ENCODE results near the gene AKAP5. TPM values are rescaled to one million over a fixed set of nuclear protein-coding genes. Genes with fewer than 3 reads are reported as not detected.

The AKAP5 gene
- total RNA-seq, 2 experiments from 2014 or later = 1.2 to 1.4 TPM

DNA sequence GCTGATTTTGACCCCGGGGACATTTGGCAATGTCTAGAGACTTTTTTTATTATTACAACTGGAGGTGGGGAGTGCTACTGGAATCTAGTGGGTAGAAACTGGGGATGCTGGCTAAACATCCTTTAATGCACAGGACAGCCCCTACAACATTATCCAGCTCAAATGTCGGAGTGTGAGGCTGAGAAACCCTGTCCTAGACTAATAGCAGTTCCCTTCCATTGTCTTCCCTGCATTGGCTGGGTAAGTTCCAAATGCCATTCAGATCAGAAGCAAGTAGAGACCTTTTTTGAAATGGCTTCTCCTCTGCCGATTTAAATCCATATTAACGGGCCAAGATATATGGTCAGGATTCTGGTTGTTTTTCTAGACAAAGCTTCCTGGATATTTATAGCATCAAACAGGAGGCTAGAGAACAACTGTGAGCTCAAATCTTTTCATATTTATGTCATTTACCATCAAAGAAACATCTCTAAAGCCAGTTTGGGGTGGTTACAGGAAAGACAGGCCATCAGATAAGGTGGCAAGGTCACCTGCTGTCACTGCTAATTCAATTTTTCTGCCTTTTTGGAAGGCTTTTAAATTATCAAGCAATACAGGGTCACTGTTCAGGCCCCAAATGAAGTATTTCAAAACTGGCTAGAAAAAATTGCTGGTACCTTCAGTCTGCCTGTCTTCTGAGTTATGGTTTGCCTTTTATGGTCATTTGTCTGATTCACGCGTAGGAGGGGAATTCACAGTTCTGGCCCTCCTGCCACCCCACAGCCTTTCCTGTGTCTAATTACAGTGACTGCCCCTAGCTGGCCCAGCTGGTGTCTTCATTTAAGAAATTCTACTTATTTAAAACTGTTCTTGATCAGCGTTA, 20.1 kb upstream of the AKAP5 start:
- Mint-ChIP-seq H3K27me3 (no peaks in the 10 kb centered on the region), H3K36me3 (peaks cover 62% of the 10 kb centered on the region), H3K27ac (peak overlapping the region; percentile 85), H3K9me3 (no peaks in the 10 kb centered on the region), H3K4me3 (peak overlapping the region; percentile 40), H3K4me1 (peaks cover 43% of the 10 kb centered on the region)
- DNase-seq = peak; percentile 44

DNA sequence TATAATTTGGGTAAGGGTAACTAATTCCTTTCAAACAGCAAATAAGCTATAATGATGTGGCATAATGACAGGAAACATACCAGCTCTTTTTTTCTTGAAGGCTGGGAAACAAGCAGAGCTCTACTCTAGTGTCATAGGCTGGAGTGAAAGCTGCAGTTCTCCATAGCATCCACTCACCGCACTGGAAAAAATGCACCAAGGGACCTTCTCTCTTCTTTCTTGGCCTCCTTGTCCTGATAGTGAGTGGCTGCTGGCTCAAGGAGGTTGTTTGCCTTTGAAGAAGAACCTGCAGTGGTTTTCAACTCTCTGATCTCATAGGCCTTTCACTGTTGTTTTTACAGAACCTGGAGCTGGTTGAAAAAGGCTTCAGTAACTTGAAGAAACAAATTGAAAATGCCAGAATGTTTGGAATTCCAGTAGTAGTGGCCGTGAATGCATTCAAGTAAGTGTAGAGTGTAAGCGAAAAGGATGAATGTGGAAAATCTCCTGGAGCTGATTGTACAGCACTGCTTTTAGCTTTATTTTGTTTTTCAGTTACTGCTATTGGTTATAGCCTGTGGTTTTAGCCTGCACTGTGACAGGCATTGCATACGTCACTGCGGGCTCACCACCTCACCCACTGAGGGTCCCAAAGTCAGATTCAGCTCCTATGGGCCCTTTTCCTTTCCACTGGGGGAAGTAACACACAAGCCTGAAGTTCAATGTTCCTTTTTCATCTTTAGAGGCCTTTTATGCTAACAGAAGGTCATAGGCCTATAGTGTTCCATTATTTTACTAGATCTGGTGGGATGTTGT, 17.2 kb upstream of the AKAP5 start:
- Mint-ChIP-seq H3K4me1 (peaks cover 50% of the 10 kb centered on the region), H3K27me3 (no peaks in the 10 kb centered on the region), H3K27ac (peak overlapping the region; percentile 59), H3K9me3 (no peaks in the 10 kb centered on the region), H3K4me3 (no peak overlapping the region), H3K36me3 (peaks cover 53% of the 10 kb centered on the region)
- peak; percentile 25 for DNase-seq

DNA sequence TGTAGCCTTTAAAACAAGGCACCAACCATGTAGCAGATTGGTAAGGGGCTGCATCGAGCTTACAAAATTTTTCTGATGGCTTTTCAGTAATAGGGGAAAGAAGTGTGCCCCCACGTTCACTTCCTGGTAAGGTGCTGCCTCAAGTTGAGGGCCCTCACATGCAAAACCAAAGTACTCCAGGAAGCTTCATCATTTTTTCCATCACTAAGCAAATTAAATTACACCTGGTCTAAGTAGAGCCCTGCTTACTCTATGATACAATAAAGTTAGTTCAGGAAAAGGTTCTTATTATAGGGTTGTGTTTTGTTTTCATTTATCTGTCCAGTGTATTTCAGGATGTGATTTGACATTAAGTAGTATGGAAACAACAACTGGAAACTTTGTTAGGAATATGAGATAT, 15.0 kb upstream of the AKAP5 start:
- peak; percentile 25 for DNase-seq
- Mint-ChIP-seq H3K27ac (peak overlapping the region; percentile 91), H3K4me1 (peaks cover 34% of the 10 kb centered on the region), H3K9me3 (no peaks in the 10 kb centered on the region), H3K36me3 (peaks cover 51% of the 10 kb centered on the region), H3K27me3 (no peaks in the 10 kb centered on the region), H3K4me3 (peak overlapping the region; percentile 43)

DNA sequence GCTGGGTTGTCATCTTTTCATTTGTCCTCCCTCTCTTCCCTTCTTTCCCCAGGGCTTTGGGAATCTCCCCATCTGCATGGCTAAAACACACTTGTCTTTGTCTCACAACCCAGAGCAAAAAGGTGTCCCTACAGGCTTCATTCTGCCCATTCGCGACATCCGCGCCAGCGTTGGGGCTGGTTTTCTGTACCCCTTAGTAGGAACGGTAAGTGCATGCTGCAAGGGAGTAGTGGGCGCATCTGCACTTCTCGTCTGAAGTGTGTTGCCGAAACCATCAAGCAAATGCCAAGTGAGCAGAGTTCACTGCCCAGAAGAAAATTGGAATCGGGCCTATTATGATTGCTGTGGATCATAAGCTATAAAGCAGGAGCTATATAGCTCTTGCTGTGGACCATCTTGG, 10.6 kb upstream of the AKAP5 start:
- DNase-seq = no peak
- peaks cover 47% of the 10 kb centered on the region for H3K36me3 Mint-ChIP-seq
- H3K4me1 Mint-ChIP-seq = peaks cover 24% of the 10 kb centered on the region
- no peak overlapping the region for H3K27ac Mint-ChIP-seq
- no peaks in the 10 kb centered on the region for H3K9me3 Mint-ChIP-seq
- no peak overlapping the region for H3K4me3 Mint-ChIP-seq
- H3K27me3 Mint-ChIP-seq = no peaks in the 10 kb centered on the region

DNA sequence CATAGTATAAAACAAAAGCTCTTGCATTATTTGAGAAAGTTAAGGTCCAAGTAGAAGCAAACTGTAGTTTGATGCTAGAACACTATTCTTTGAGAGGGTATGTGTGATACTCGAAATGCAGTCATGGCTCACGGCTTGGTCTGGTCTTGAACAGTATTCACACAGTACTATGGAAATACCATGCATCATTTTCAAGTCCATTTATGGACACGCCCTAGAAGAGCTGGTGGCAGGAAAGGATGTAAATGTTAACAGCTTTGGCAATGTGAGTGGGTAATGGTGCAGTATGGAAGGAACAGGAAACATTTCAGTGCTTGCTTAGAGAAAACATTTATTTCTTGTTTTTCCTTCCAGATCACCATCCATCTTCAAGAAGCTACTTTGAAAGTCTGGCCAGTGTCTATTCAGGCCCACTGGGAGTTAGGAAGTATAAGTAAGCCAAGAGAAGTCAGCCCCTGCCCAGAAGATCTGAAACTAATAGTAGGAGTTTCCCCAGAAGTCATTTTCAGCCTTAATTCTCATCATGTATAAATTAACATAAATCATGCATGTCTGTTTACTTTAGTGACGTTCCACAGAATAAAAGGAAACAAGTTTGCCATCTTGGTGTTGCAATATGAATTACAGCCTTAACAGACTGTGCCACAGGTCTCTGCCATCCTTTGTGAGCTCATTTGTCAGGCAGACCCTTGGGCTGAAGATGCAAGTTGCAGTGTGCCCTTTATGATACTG, 5.7 kb upstream of the AKAP5 start:
- Mint-ChIP-seq H3K4me1 (peaks cover 20% of the 10 kb centered on the region), H3K27ac (peak overlapping the region; percentile 9), H3K9me3 (no peaks in the 10 kb centered on the region), H3K36me3 (peaks cover 30% of the 10 kb centered on the region), H3K4me3 (no peak overlapping the region), H3K27me3 (no peaks in the 10 kb centered on the region)
- DNase-seq = no peak

DNA sequence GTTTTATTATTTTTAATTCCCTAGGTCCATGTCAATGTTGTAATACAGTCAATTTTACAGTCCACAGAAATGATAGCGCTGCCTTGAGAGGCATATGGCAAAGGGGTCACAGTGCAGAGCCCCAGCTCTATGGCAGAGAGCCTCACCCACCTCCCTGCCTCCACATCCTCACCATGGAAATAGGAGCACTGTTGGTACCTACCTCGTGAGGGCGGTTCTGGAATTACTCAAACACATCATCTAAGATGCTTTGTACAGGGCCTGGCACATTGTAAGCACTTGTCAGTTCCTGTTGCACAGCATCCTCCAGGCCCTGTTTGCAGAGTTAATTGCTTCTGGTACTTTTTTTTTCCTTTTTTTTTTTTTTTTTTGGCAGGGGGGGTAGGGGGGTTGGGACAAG, 4.1 kb upstream of the AKAP5 start:
- Mint-ChIP-seq H3K4me1 (peaks cover 26% of the 10 kb centered on the region), H3K36me3 (peaks cover 29% of the 10 kb centered on the region), H3K27me3 (no peaks in the 10 kb centered on the region), H3K4me3 (no peak overlapping the region), H3K9me3 (no peaks in the 10 kb centered on the region), H3K27ac (no peak overlapping the region)
- DNase-seq = no peak

DNA sequence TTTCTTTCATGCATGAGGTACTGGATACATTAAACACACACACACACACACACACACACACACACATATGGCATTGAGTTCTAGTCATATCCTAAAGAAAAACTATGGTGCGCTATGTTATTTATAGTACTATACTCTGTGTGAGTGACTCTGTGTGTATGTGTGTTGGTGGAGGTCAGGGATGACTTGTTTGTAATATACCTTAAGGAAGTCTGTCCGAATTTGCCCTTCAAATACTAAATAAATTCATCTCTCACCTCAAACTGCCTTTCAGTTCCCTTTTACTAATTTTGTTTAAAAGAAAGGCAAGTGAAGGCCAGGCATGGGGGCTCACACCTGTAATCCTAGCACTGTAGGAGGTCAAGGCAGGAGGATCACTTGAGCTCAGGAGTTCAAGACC, 2.1 kb upstream of the AKAP5 start:
- no peak for DNase-seq
- H3K4me3 Mint-ChIP-seq = no peak overlapping the region
- H3K27ac Mint-ChIP-seq = no peak overlapping the region
- peaks cover 24% of the 10 kb centered on the region for H3K36me3 Mint-ChIP-seq
- no peaks in the 10 kb centered on the region for H3K27me3 Mint-ChIP-seq
- H3K4me1 Mint-ChIP-seq = peaks cover 38% of the 10 kb centered on the region
- H3K9me3 Mint-ChIP-seq = no peaks in the 10 kb centered on the region

DNA sequence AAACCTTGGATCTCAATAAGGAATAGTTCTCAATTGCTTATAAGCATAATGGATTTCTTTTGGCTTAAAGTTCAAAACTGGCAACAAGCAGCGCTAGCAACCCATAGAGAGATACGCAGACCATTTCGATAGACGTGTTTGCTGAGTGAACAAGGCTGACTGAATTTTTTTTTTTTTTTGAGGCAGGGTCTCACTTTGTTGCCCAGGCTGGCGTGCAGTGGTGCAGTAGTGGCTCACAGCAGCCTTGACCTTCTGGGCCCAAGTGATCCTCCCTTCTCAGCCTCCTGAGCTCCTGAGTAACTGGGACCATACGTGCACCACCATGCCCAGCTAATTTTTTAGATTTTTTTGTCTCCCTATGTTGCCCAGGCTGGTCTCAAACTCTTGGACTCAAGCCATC, 1.4 kb upstream of the AKAP5 start:
- Mint-ChIP-seq H3K4me3 (no peak overlapping the region), H3K36me3 (peaks cover 19% of the 10 kb centered on the region), H3K9me3 (no peaks in the 10 kb centered on the region), H3K27me3 (no peaks in the 10 kb centered on the region), H3K4me1 (peaks cover 44% of the 10 kb centered on the region), H3K27ac (no peak overlapping the region)
- DNase-seq = no peak

DNA sequence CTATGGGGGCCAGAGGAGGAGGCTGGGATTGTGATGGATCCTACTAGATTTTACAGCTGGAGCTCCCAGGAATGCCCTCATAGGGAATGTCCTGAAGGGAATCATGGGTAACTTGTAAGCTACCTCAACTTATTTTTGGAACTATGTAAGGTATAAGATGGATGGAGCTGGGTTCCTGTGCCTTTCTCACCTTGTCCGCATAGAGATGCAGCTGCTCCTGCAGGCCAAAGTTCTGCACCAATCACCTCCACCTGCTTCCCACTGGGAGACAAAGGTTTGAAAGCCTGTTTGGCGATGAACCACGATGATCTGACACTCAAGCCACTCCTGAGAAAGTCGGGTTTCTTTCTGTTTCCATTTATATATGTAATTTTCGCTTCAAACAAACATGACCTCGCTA, 648 bp upstream of the AKAP5 start:
- H3K4me3 Mint-ChIP-seq = peak overlapping the region; percentile 84

DNA sequence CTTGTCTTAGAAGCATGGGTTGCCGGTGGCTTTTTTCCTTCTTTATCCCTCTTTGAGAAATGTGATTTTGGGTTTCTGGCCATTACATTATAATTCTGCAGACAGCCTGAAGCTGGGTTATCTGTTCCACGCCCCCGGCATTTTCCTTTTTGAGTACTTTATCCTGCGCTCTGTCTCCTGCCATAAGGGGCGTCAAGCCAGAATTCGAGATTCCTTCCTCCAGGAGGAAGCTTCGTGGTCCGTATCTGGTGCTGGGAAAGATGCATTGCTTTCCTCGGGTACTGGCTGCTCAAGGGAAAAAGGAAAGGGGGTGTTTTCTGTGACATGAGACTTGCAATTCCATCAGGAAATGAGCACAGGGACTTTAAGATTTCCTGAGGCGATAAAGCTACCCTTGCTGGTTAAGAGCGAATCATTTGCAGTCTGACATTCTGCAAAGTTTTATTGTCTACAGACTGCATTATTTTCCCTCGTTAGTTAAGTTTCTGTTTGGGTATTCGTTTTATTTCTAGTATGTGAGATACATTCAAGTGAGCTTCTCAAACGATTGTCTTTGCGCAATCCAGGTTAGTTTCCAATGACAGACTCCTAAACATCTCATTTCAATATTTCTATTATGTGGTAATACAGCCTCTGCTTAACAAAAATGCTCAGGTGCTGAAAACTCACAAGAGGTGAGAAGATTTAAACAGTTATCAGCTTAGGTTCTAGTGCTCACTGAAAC, 694 bp downstream of the AKAP5 start:
- Mint-ChIP-seq H3K4me3 (peak overlapping the region; percentile 78), H3K4me1 (peaks cover 42% of the 10 kb centered on the region)

More for the DNA sequence above, 648 bp upstream of the AKAP5 start:
- Mint-ChIP-seq H3K4me1 (peaks cover 43% of the 10 kb centered on the region), H3K9me3 (no peaks in the 10 kb centered on the region), H3K36me3 (peaks cover 13% of the 10 kb centered on the region), H3K27ac (peak overlapping the region; percentile 48), H3K27me3 (no peaks in the 10 kb centered on the region)
- DNase-seq = no peak

DNA sequence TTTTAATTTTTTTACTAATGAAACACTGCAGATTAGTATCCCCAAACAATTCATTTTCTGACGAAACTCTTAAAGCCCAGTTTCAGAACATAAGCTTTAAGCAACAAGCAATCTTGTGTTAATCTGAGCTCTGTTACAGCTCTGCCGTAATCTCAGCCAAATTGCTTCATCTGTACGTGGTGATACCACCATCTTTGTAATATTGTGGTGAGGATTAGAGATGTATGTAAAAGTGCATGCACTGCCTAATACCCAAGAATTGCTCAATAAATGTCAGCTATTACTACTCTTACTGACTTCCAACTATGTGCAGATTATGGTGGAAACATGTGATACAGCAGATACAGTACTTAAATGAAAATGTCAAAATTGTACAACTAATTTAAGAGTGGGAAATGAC, 1.8 kb downstream of the AKAP5 start:
- H3K27me3 Mint-ChIP-seq = no peaks in the 10 kb centered on the region

More for the DNA sequence above, 694 bp downstream of the AKAP5 start:
- peak overlapping the region; percentile 74 for H3K27ac Mint-ChIP-seq
- H3K9me3 Mint-ChIP-seq = no peaks in the 10 kb centered on the region
- DNase-seq = no peak
- H3K27me3 Mint-ChIP-seq = no peaks in the 10 kb centered on the region
- peaks cover 7% of the 10 kb centered on the region for H3K36me3 Mint-ChIP-seq

DNA sequence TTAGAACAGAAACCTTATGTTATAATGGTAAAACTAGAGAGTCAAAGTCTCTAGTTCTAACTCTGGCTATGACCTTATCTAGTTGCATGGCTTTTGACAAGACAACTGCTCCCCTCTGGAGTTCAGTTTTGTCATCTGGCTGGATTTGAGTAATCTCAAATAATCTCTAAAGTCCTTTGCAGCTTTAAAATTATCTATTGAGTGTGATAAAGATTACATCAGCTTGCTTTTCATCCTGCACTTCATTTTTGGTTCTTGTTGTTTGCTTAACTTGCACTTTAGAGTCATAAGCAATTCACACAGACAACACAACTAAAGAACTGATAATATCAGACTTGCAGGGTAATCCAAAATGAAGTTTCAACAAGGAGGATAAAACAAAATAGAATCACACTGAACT, 2.3 kb downstream of the AKAP5 start:
- H3K27ac Mint-ChIP-seq = no peak overlapping the region
- DNase-seq = no peak
- no peaks in the 10 kb centered on the region for H3K9me3 Mint-ChIP-seq
- no peaks in the 10 kb centered on the region for H3K27me3 Mint-ChIP-seq
- peaks cover 7% of the 10 kb centered on the region for H3K36me3 Mint-ChIP-seq
- no peak overlapping the region for H3K4me3 Mint-ChIP-seq
- peaks cover 48% of the 10 kb centered on the region for H3K4me1 Mint-ChIP-seq

More for the DNA sequence above, 1.8 kb downstream of the AKAP5 start:
- H3K36me3 Mint-ChIP-seq = peaks cover 7% of the 10 kb centered on the region
- H3K4me1 Mint-ChIP-seq = peaks cover 48% of the 10 kb centered on the region
- DNase-seq = no peak
- no peak overlapping the region for H3K4me3 Mint-ChIP-seq
- no peak overlapping the region for H3K27ac Mint-ChIP-seq
- no peaks in the 10 kb centered on the region for H3K9me3 Mint-ChIP-seq

DNA sequence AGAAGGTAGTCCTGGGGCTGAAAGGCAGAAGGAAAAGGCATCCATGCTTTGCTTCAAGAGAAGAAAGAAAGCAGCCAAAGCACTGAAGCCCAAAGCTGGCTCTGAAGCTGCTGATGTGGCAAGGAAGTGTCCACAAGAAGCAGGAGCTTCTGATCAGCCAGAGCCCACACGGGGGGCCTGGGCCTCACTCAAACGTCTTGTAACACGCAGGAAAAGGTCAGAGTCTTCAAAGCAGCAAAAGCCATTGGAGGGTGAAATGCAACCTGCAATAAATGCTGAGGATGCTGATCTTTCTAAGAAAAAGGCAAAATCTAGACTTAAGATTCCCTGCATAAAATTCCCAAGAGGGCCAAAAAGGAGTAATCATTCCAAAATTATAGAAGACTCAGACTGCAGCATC, 3.2 kb downstream of the AKAP5 start:
- Mint-ChIP-seq H3K36me3 (peaks cover 7% of the 10 kb centered on the region), H3K27me3 (no peaks in the 10 kb centered on the region), H3K4me3 (no peak overlapping the region), H3K9me3 (no peaks in the 10 kb centered on the region), H3K27ac (no peak overlapping the region), H3K4me1 (peaks cover 49% of the 10 kb centered on the region)
- no peak for DNase-seq

DNA sequence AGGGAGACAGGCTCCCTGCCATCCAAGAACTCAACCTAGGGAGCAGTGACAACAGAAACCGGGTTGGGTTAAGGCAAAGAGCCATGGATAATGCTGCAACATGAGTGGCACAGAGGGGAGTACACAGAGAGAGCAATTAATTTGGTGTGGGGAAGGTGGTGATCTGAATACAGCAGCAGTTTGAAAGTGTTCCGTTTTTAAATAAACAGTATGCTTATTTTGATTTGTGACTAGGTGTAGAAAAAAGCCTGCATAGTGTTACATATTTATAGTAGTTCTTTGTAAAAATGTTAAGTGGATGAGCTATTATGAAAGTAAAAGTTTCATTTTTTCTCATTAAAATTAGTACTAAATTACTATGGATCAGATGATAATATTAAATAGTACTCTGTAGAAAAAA, 8.7 kb downstream of the AKAP5 start:
- peaks cover 30% of the 10 kb centered on the region for H3K4me1 Mint-ChIP-seq
- H3K4me3 Mint-ChIP-seq = no peak overlapping the region
- no peaks in the 10 kb centered on the region for H3K27me3 Mint-ChIP-seq
- H3K27ac Mint-ChIP-seq = no peak overlapping the region
- H3K9me3 Mint-ChIP-seq = no peaks in the 10 kb centered on the region
- DNase-seq = no peak
- H3K36me3 Mint-ChIP-seq = peaks cover 9% of the 10 kb centered on the region
